Upper lobe of right lung (tissue), 1 donor: ENCODE results near the gene BBS2. TPM values are rescaled to one million over a fixed set of nuclear protein-coding genes. Genes with fewer than 3 reads are reported as not detected.

Source experiments
- ATAC-seq: fragments of 200-7000 bp; cut with Tn5 transposase; one replicate; pipeline ENCODE4 v1.9.1; 2020; ENCODE audit warnings: mild to moderate bottlenecking, moderate library complexity
- DNase-seq: peaks from one replicate; pipeline ENCODE4 v3.0.0-alpha.2; 2020
- H3K27ac ChIP-seq: fragments of 200-600 bp; one replicate; pipeline ENCODE4 v1.8.0; 2022
- H3K27me3 ChIP-seq: fragments of 200-600 bp; one replicate; pipeline ENCODE4 v1.8.0; 2022; ENCODE audit warnings: mild to moderate bottlenecking
- H3K36me3 ChIP-seq: fragments of 200-600 bp; one replicate; pipeline ENCODE4 v1.8.0; 2022
- H3K4me1 ChIP-seq: fragments of 200-600 bp; one replicate; pipeline ENCODE4 v1.8.0; 2022
- H3K4me3 ChIP-seq: fragments of 200-600 bp; one replicate; pipeline ENCODE4 v1.8.0; 2022; ENCODE audit warnings: mild to moderate bottlenecking
- H3K9me3 ChIP-seq: fragments of 200-600 bp; one replicate; pipeline ENCODE4 v1.8.0; 2022
- CTCF ChIP-seq: fragments of 200-600 bp; IDR thresholded peaks from one replicate; pipeline ENCODE4 v1.8.0; 2022; ENCODE audit warnings: antibody characterized with exemption
- intact Hi-C: fragments of 100-400 bp; cut with DNase I; formaldehyde crosslinking; loops from one replicate; pipeline ENCODE4 v1.11.0; 2022
- total RNA-seq: library from RNA; stranded (reverse); fragmentation: NEBNext Ultra II Directional; extraction: Animal tissue kit (Norgen Biotek cat#: 25700); gene quantifications from one replicate; pipeline ENCODE4 v1.2.1, GENCODE V29; 2021
- donor health status: DM: no; HTN: yes; CAD: no; lungs with severe emphysema.

Gene BBS2
- total RNA-seq, 1 donor from 2014 or later = 29.5 TPM

DNA sequence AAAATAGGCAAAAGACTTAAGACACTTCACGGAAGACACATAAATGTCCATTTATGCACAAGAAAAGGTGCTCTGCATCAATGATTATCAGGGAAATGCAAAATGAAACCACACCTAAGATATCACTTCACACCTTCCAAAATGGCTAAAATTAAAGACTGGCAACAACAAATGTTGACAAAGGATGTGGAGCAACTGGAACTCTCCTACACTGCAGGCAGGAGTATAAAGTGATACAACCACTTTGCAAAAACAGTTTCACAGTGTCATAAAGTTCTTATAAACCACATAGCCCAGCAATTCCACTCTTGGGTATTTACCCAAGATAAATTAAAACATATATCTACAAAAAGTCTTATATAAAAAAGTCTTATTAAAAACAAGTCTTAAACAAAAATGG lies 7.8 kb downstream of the BBS2 start:
- intact Hi-C loops = no loop called here
- Histone ChIP-seq H3K27me3 (no peaks in the 10 kb centered on the region), H3K9me3 (no peaks in the 10 kb centered on the region), H3K4me3 (no peak overlapping the region), H3K4me1 (peaks cover 3% of the 10 kb centered on the region), H3K36me3 (peaks cover 33% of the 10 kb centered on the region), H3K27ac (no peak overlapping the region)
- TF ChIP-seq CTCF = no peak
- no peak for DNase-seq
- ATAC-seq = no peak

- no peak for ATAC-seq
- Histone ChIP-seq H3K4me1 (peaks cover 3% of the 10 kb centered on the region), H3K4me3 (no peak overlapping the region), H3K36me3 (peaks cover 48% of the 10 kb centered on the region), H3K27ac (no peak overlapping the region), H3K9me3 (no peaks in the 10 kb centered on the region), H3K27me3 (no peaks in the 10 kb centered on the region)
- intact Hi-C loops = no loop called here
- no peak for TF ChIP-seq CTCF
- DNase-seq = no peak
These were observed 9.3 kb downstream of the BBS2 start for GRCh38 chr16:56510544-56510943.

- H3K4me3 ChIP-seq = no peak overlapping the region
- DNase-seq (no peak), ATAC-seq (no peak)
- intact Hi-C loops = no loop called here
- no peaks in the 10 kb centered on the region for H3K4me1 ChIP-seq
- no peak for TF ChIP-seq CTCF
- H3K27me3 ChIP-seq = no peaks in the 10 kb centered on the region
- no peaks in the 10 kb centered on the region for H3K9me3 ChIP-seq
- no peak overlapping the region for H3K27ac ChIP-seq
- peaks cover 82% of the 10 kb centered on the region for H3K36me3 ChIP-seq
These were observed 12.9 kb downstream of the BBS2 start for GRCh38 chr16:56506941-56507340.

DNA sequence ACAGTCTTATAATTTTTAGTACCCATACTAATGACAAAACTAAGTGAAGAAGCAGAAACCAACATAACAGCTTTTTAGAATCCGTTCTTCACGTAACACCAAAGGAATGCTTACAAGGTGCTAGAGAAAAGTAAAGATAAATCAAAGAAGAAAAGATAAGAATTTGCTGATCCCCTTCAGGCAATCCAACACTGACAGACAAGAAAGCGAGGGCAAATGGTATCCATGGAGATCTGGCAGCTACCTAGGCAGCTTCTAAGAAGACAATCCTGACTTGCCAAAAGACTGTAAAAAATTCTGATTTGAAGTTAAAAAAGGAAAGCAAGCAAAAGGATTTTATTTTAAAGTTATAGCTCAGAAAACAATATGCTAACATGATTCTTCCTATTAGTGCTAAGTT lies 14.6 kb downstream of the BBS2 start:
- TF ChIP-seq CTCF = no peak
- intact Hi-C loops = no loop called here
- peaks cover 98% of the 10 kb centered on the region for H3K36me3 ChIP-seq
- ATAC-seq (no peak), DNase-seq (no peak)
- no peaks in the 10 kb centered on the region for H3K4me1 ChIP-seq
- H3K27ac ChIP-seq = no peak overlapping the region
- no peaks in the 10 kb centered on the region for H3K9me3 ChIP-seq
- no peaks in the 10 kb centered on the region for H3K27me3 ChIP-seq
- H3K4me3 ChIP-seq = no peak overlapping the region

- intact Hi-C loops = no loop called here
- ATAC-seq = no peak
These were observed 26.0 kb downstream of the BBS2 start for GRCh38 chr16:56493815-56494214.

More at GRCh38 chr16:56493815-56494214, 26.0 kb downstream of the BBS2 start:
- peaks cover 37% of the 10 kb centered on the region for H3K36me3 ChIP-seq
- no peaks in the 10 kb centered on the region for H3K27me3 ChIP-seq
- no peak for TF ChIP-seq CTCF
- H3K9me3 ChIP-seq = no peaks in the 10 kb centered on the region
- DNase-seq = no peak
- H3K4me1 ChIP-seq = no peaks in the 10 kb centered on the region
- no peak overlapping the region for H3K27ac ChIP-seq
- no peak overlapping the region for H3K4me3 ChIP-seq
